Body of pancreas (tissue), 4 donors: ENCODE measurements around the gene SLC35A3. TPM values are rescaled to one million over a fixed set of nuclear protein-coding genes. Genes with fewer than 3 reads are reported as not detected.

ENCODE experiments used
- ATAC-seq: fragments of 150-250 bp; one replicate; pipeline ENCODE4 v1.9.1; 2016
- DNase-seq, 4 donors: peaks; one replicate each; pipeline ENCODE4 v3.0.0-alpha.2; 2019
- H3K27ac ChIP-seq, 4 donors: fragments of 200-600 bp; sonication (generic); 1 replicate in 3 of 4; 2 replicates in 1 of 4; pipeline versions ENCODE4 v1.5.1 to v1.6.1; 2016 to 2019; ENCODE audit warnings: mild to moderate bottlenecking in 1 of 4, mixed read lengths in 1 of 4, moderate library complexity in 1 of 4
- H3K27me3 ChIP-seq, 2 donors: fragments of 200-600 bp; sonication (generic); one replicate each; pipeline ENCODE4 v1.6.0; 2016; ENCODE audit warnings: mild to moderate bottlenecking in 1 of 2
- H3K36me3 ChIP-seq, 2 donors: fragments of 200-600 bp; sonication (generic); replicated peaks in 1 of 2; 2 replicates each; pipeline ENCODE4 v1.5.1; 2016; ENCODE audit warnings: low read depth in 2 of 2; ENCODE audit not compliant: insufficient read depth in 1 of 2
- H3K4me1 ChIP-seq: fragments of 200-600 bp; sonication (generic); one replicate; pipeline ENCODE4 v1.6.0; 2016
- H3K4me3 ChIP-seq, 2 donors: fragments of 200-600 bp; sonication (generic); 1 replicate in 1 of 2; 2 replicates in 1 of 2; pipeline ENCODE4 v1.5.1; 2016 to 2019
- H3K9me3 ChIP-seq, 3 donors: fragments of 200-600 bp; sonication (generic); 1 replicate in 2 of 3; 2 replicates in 1 of 3; pipeline ENCODE4 v1.5.1; 2016
- POLR2A ChIP-seq, 3 donors: fragments of 450-650 bp; IDR thresholded peaks; one replicate each; pipeline ENCODE4 v1.6.1; 2016; ENCODE audit warnings: antibody characterized with exemption in 3 of 3, mild to moderate bottlenecking in 2 of 3
- WGBS, 2 donors: methylation state at CpG; one replicate each; pipeline ENCODE4 v1.1.5; 2017; 5-methylcytosine and 5-hydroxymethylcytosine counted together
- intact Hi-C: fragments of 100-400 bp; cut with DNase I; formaldehyde crosslinking; loops from one replicate; pipeline ENCODE4 v1.15.1; 2023
- total RNA-seq, 2 donors: library from RNA; depleted of rRNA; stranded (reverse); fragments of >200 nt; gene quantifications; one replicate each; pipeline ENCODE4 v1.1.0, GENCODE V29; 2016
- TF ChIP-seq, protein P1 (sequence below), 7 experiments: fragments of 450-650 bp in 4 of 7; fragments of 200-600 bp in 3 of 7; sonication (generic) in 3 of 7; IDR thresholded peaks; one replicate each; pipeline ENCODE4 v1.5.1; 2016 to 2019; ENCODE audit warnings: antibody characterized with exemption in 7 of 7

SLC35A3 gene
- total RNA-seq, 2 donors from 2014 or later, result 11.5 to 26.5 TPM

DNA sequence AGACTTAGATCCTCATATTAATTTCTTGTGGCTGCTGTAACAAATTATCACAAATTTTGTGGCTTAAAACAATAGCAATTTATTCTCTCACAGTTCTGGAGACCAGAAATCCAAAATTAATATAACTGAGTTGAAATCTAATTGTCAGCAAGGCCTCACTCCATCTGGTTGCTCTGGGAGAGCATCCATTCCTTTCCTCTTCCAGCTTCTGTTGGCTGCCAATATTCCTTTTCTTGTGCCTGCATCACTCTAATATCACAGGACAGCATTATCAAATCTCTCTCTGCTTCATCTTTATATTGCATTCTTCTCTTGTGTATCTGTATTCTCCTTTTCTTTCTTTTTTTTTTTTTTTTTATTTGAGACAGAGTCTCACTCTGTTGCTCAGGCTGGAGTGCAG lies 9.3 kb downstream of the SLC35A3 start:
- H3K27ac ChIP-seq, result no peak overlapping the region
- no peaks in the 10 kb centered on the region for H3K9me3 ChIP-seq
- no peak for TF ChIP-seq POLR2A (IDR thresholded peaks at IDR 0.05)
- TF ChIP-seq, protein P1, sequence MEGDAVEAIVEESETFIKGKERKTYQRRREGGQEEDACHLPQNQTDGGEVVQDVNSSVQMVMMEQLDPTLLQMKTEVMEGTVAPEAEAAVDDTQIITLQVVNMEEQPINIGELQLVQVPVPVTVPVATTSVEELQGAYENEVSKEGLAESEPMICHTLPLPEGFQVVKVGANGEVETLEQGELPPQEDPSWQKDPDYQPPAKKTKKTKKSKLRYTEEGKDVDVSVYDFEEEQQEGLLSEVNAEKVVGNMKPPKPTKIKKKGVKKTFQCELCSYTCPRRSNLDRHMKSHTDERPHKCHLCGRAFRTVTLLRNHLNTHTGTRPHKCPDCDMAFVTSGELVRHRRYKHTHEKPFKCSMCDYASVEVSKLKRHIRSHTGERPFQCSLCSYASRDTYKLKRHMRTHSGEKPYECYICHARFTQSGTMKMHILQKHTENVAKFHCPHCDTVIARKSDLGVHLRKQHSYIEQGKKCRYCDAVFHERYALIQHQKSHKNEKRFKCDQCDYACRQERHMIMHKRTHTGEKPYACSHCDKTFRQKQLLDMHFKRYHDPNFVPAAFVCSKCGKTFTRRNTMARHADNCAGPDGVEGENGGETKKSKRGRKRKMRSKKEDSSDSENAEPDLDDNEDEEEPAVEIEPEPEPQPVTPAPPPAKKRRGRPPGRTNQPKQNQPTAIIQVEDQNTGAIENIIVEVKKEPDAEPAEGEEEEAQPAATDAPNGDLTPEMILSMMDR (IDR thresholded peaks at IDR 0.05), result no peak
- H3K36me3 ChIP-seq, result no peaks in the 10 kb centered on the region
- DNase-seq, result no peak
- H3K4me1 ChIP-seq, result no peaks in the 10 kb centered on the region
- H3K4me3 ChIP-seq, result no peak overlapping the region
- ATAC-seq, result no peak
- intact Hi-C loops, result no loop called here
- no peaks in the 10 kb centered on the region for H3K27me3 ChIP-seq

DNA sequence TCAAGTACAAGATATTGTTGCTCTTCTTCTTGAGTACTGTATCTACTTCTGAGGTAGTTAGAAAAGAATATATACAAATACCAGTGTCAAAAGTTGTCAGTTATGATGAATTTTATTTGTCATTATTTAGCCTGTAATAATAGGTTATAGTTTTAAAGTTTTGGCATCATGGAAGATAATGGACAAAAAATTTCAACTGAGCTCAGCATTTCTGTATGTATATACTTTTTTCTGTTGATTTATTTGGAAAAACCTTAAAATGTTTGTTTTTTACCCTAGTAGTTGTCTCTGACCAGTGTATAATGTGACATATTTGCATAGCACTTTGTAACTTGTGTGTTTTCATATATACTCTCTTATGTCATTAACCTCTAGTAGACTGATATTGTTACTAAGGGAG lies 11.1 kb downstream of the SLC35A3 start:
- DNase-seq, result no peak
- H3K27me3 ChIP-seq, result no peaks in the 10 kb centered on the region
- H3K9me3 ChIP-seq, result no peaks in the 10 kb centered on the region
- H3K36me3 ChIP-seq, result no peaks in the 10 kb centered on the region
- no peak overlapping the region for H3K4me3 ChIP-seq
- no peak overlapping the region for H3K27ac ChIP-seq
- intact Hi-C loops, result no loop called here
- TF ChIP-seq, protein P1 (IDR thresholded peaks at IDR 0.05), result no peak
- TF ChIP-seq POLR2A (IDR thresholded peaks at IDR 0.05), result no peak
- no peaks in the 10 kb centered on the region for H3K4me1 ChIP-seq
- ATAC-seq, result no peak

DNA sequence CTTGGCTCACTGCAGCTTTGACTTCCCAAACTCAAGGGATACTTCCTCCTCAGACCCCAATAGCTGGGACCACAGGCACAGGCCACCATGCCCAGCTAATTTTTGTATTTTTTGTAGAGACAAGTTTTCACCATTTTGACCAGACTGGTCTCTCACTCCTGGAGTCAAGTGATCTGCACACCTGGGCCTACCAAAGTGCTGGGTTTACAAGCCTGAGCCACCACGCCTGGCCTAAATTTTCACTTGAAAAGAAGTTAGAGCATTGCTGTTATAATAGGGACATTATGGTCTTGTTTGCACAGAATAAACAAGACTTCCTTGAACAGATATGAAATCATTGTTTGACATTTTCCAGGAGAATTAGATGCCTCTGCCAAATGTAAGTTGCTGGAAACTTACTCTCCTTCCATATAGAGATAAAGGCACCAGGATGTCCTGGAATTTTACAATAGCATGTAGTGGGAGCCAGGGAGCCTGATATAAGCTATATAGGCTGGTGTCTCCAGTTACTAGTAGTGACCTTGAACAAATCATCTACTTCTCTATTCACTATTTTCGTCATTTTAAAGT lies 16.9 kb downstream of the SLC35A3 start:
- peak overlapping the region in 3 of 4 donors; percentile 33 to 63 (median 58) for H3K27ac ChIP-seq
- intact Hi-C loops, result no loop called here

DNA sequence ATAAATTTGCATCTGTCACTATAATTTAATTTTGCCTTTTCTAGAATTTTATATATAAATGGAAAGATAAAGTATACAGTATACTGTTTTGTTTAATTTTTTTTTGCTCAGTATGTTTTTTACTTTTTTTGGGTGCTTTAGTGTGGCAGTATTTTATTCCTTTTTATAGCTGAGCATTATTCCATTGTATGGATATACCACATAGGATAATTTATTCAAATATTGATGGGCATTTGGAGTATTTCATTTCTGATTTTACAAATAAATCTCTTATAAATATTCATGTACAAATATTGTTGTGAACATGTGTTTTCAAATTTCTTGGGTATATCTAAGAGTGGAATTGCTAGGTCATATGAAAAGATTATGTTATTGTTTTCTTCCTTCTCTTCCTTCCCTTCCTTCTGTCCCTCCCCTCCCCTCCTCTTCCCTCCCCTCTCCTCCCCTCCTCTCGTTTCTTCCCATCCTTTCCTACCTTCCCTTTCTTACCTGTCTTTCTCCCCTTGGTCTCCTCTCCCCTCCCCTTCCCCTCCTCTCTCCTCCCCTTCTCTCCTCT lies 18.5 kb downstream of the SLC35A3 start:
- TF ChIP-seq POLR2A (IDR thresholded peaks at IDR 0.05), result no peak
- TF ChIP-seq, protein P1 (IDR thresholded peaks at IDR 0.05), result no peak

More for the DNA sequence above, 16.9 kb downstream of the SLC35A3 start:
- Histone ChIP-seq H3K4me1 (peaks cover 10% of the 10 kb centered on the region), H3K9me3 (no peaks in the 10 kb centered on the region), H3K4me3 (no peak overlapping the region), H3K36me3 (no peaks in the 10 kb centered on the region), H3K27me3 (no peaks in the 10 kb centered on the region)
- TF ChIP-seq, protein P1 (IDR thresholded peaks at IDR 0.05), result no peak
- TF ChIP-seq POLR2A (IDR thresholded peaks at IDR 0.05), result no peak
- peak; percentile 67 for ATAC-seq
- no peak for DNase-seq
- whole genome bisulfite sequencing, 2 donors, result 46 to 61% methylated on average over 2 of the region's 2 CpGs

More for the DNA sequence above, 18.5 kb downstream of the SLC35A3 start:
- H3K9me3 ChIP-seq, result no peaks in the 10 kb centered on the region
- H3K27me3 ChIP-seq, result no peaks in the 10 kb centered on the region
- no peak overlapping the region for H3K4me3 ChIP-seq
- 88 to 90% methylated on average over 1 of the region's 1 CpG for WGBS, 2 donors
- H3K4me1 ChIP-seq, result peaks cover 10% of the 10 kb centered on the region
- H3K27ac ChIP-seq, result no peak overlapping the region
- DNase-seq (no peak), ATAC-seq (no peak)
- intact Hi-C loops, result no loop called here
- H3K36me3 ChIP-seq, result no peaks in the 10 kb centered on the region
